Skeletal muscle tissue (tissue), 4 donors: ENCODE measurements around the gene MAMDC2. TPM values are rescaled to one million over a fixed set of nuclear protein-coding genes. Genes with fewer than 3 reads are reported as not detected.
"Not testable (repeated sequence)": the region's sequence is repeated elsewhere in the genome, so short reads cannot be mapped to it uniquely, and the experiment has no call there.

Experiments
- H3K27ac ChIP-seq: one replicate; pipeline ENCODE4 v1.7.0; 2013; ENCODE audit warnings: mild to moderate bottlenecking, low read depth, low read length, inconsistent platforms
- H3K27me3 ChIP-seq, 3 donors: one replicate each; pipeline ENCODE4 v1.7.0; 2013; ENCODE audit warnings: low read length in 3 of 3; ENCODE audit not compliant: control insufficient read depth in 3 of 3, insufficient read depth in 3 of 3
- H3K36me3 ChIP-seq, 3 donors: one replicate each; pipeline ENCODE4 v1.7.0; 2013; ENCODE audit warnings: low read length in 3 of 3; ENCODE audit not compliant: control insufficient read depth in 3 of 3, insufficient read depth in 3 of 3
- H3K4me1 ChIP-seq, 3 donors: one replicate each; pipeline ENCODE4 v1.7.0; 2013; ENCODE audit warnings: low read length in 3 of 3, mild to moderate bottlenecking in 3 of 3; ENCODE audit not compliant: control insufficient read depth in 3 of 3, insufficient read depth in 3 of 3
- H3K4me3 ChIP-seq, 3 donors: one replicate each; pipeline ENCODE4 v1.7.0; 2013; ENCODE audit warnings: low read length in 3 of 3
- H3K9ac ChIP-seq, 3 donors: one replicate each; pipeline ENCODE4 v1.7.0; 2013; ENCODE audit warnings: low read length in 3 of 3, mild to moderate bottlenecking in 3 of 3, moderate library complexity in 2 of 3, low read depth in 1 of 3
- H3K9me3 ChIP-seq, 3 donors: one replicate each; pipeline ENCODE4 v1.7.0; 2013; ENCODE audit warnings: low read length in 3 of 3; ENCODE audit not compliant: control insufficient read depth in 3 of 3
- total RNA-seq: library from RNA; depleted of rRNA; stranded (reverse); fragments of >200 nt; gene quantifications from one replicate; pipeline ENCODE4 v1.2.3, GENCODE V29; 2014
- donor health status: Osteomylitis.

MAMDC2 gene
- total RNA-seq, 1 donor from 2014 or later, result 11.0 TPM

DNA sequence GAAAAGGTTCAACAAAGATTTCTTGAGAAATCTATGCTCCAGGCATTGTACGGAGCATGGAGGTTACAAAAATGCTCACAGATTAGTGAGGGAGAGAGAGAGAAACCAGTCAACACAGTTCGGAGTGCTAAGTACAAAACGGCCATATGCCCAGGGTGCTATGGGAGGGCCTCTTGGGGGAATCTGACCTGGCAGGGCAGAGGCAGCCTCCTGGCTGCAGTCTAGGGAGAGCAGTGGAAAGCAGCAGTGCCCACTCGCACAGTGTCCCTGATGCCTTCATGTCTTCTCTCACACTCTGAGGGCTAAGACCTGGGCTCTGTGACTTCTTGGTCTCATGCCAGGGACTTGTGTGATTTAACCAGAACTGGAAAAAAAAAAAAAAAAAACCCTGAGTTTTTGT is 185.4 kb downstream of the MAMDC2 start:
- Histone ChIP-seq H3K27ac (peak overlapping the region; percentile 43), H3K4me3 (no peak overlapping the region), H3K9ac (no peak overlapping the region)

GRCh38 chr9:70229579-70229978 is 185.9 kb downstream of the MAMDC2 start:
- H3K27me3 ChIP-seq, result no peaks in the 10 kb centered on the region
- H3K9ac ChIP-seq, result no peak overlapping the region
- H3K4me3 ChIP-seq, result peak overlapping the region in 1 of 3 donors; percentile 17
- H3K9me3 ChIP-seq, result no peaks in the 10 kb centered on the region
- H3K36me3 ChIP-seq, result no peaks in the 10 kb centered on the region
- no peak overlapping the region for H3K27ac ChIP-seq
- H3K4me1 ChIP-seq, result peaks cover 6 to 12% (median 10%) of the 10 kb centered on the region in 3 donors

More for the DNA sequence above, 185.4 kb downstream of the MAMDC2 start:
- Histone ChIP-seq H3K36me3 (no peaks in the 10 kb centered on the region), H3K4me1 (peaks cover 6 to 12% (median 10%) of the 10 kb centered on the region in 3 donors), H3K27me3 (no peaks in the 10 kb centered on the region), H3K9me3 (no peaks in the 10 kb centered on the region)

DNA sequence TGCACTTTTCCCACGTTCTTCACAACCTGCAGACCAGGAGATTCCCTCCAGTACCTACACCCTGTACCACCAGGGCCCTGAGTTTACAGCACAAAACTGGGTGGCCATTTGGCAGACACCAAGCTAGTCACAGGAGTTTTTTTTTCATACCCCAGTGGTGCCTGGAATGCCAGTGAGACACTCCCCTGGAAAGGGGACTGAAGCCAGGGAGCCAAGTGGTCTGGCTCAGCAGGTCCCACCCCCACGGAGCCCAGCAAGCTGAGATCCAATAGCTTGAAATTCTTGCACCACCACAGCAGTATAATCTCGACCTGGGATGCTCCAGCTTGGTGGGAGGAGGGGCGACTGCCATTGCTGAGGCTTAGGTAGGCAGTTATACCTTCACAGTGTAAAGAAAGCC is 188.8 kb downstream of the MAMDC2 start:
- H3K9ac ChIP-seq, result no peak overlapping the region
- no peaks in the 10 kb centered on the region for H3K27me3 ChIP-seq
- H3K4me1 ChIP-seq, result peaks cover 6 to 12% (median 10%) of the 10 kb centered on the region in 3 donors
- H3K27ac ChIP-seq, result no peak overlapping the region
- H3K36me3 ChIP-seq, result no peaks in the 10 kb centered on the region
- no peaks in the 10 kb centered on the region for H3K9me3 ChIP-seq
- no peak overlapping the region for H3K4me3 ChIP-seq

GRCh38 chr9:70234208-70234607 is 190.6 kb downstream of the MAMDC2 start:
- H3K4me1 ChIP-seq, H3K9ac ChIP-seq, H3K27me3 ChIP-seq, H3K27ac ChIP-seq, H3K4me3 ChIP-seq, H3K36me3 ChIP-seq, H3K9me3 ChIP-seq: not testable (repeated sequence)

- not testable (repeated sequence) for H3K27ac ChIP-seq, H3K9ac ChIP-seq, H3K36me3 ChIP-seq, H3K27me3 ChIP-seq, H3K4me1 ChIP-seq, H3K4me3 ChIP-seq, H3K9me3 ChIP-seq
Measured at GRCh38 chr9:70245952-70246351, 202.3 kb downstream of the MAMDC2 start.

GRCh38 chr9:70250221-70250620 is 206.6 kb downstream of the MAMDC2 start:
- Histone ChIP-seq H3K4me1 (no peaks in the 10 kb centered on the region), H3K36me3 (no peaks in the 10 kb centered on the region), H3K4me3 (no peak overlapping the region), H3K9me3 (no peaks in the 10 kb centered on the region), H3K9ac (no peak overlapping the region), H3K27me3 (no peaks in the 10 kb centered on the region), H3K27ac (no peak overlapping the region)

- H3K27me3 ChIP-seq, result no peaks in the 10 kb centered on the region
- H3K27ac ChIP-seq, result no peak overlapping the region
- no peaks in the 10 kb centered on the region for H3K9me3 ChIP-seq
- H3K4me3 ChIP-seq, result no peak overlapping the region
- H3K36me3 ChIP-seq, result no peaks in the 10 kb centered on the region
- peaks cover 9 to 25% (median 16%) of the 10 kb centered on the region in 3 donors for H3K4me1 ChIP-seq
- H3K9ac ChIP-seq, result peak overlapping the region in 1 of 3 donors; percentile 40
Measured at GRCh38 chr9:70255486-70255885, 211.8 kb downstream of the MAMDC2 start.

- peaks cover 15 to 31% (median 22%) of the 10 kb centered on the region in 3 donors for H3K4me1 ChIP-seq
- peaks cover 0 to 3% (median 2%) of the 10 kb centered on the region in 3 donors for H3K36me3 ChIP-seq
- peak overlapping the region; percentile 3 to 40 (median 7) for H3K9ac ChIP-seq
- peak overlapping the region in 1 of 3 donors; percentile 31 for H3K4me3 ChIP-seq
- H3K27me3 ChIP-seq, result no peaks in the 10 kb centered on the region
- no peak overlapping the region for H3K27ac ChIP-seq
- no peaks in the 10 kb centered on the region for H3K9me3 ChIP-seq
Measured at GRCh38 chr9:70256123-70256551, 212.5 kb downstream of the MAMDC2 start.

GRCh38 chr9:70257502-70257901 is 213.9 kb downstream of the MAMDC2 start:
- H3K9me3 ChIP-seq, result no peaks in the 10 kb centered on the region
- H3K4me1 ChIP-seq, result peaks cover 17 to 34% (median 26%) of the 10 kb centered on the region in 3 donors
- H3K36me3 ChIP-seq, result peaks cover 0 to 4% (median 4%) of the 10 kb centered on the region in 3 donors
- peak overlapping the region; percentile 47 to 95 (median 93) for H3K9ac ChIP-seq
- no peaks in the 10 kb centered on the region for H3K27me3 ChIP-seq
- H3K4me3 ChIP-seq, result peak overlapping the region; percentile 90 to 95 (median 93)
- peak overlapping the region; percentile 93 for H3K27ac ChIP-seq

- Histone ChIP-seq H3K27ac (peak overlapping the region; percentile 93), H3K27me3 (no peaks in the 10 kb centered on the region), H3K36me3 (peaks cover 0 to 4% (median 4%) of the 10 kb centered on the region in 3 donors), H3K4me1 (peaks cover 17 to 36% (median 32%) of the 10 kb centered on the region in 3 donors), H3K9me3 (no peaks in the 10 kb centered on the region), H3K4me3 (peak overlapping the region; percentile 90 to 95 (median 93)), H3K9ac (peak overlapping the region; percentile 93 to 99 (median 95))
Measured at GRCh38 chr9:70257991-70258691, 214.5 kb downstream of the MAMDC2 start.
